NT2/D1 (cell line): Measurements from ENCODE around the gene RAI2.

Source experiments
- DNase-seq: peaks from one replicate; pipeline ENCODE4 v3.0.0-alpha.2; 2011; ENCODE audit warnings: low read depth, low spot score
- H3K27me3 ChIP-seq: 2 replicates; pipeline ENCODE4 v1.6.0; 2011; ENCODE audit warnings: mild to moderate bottlenecking; ENCODE audit not compliant: insufficient read length, insufficient read depth
- H3K36me3 ChIP-seq: 2 replicates; pipeline ENCODE4 v1.6.1; 2011; ENCODE audit warnings: mild to moderate bottlenecking, low read length, mixed read lengths; ENCODE audit not compliant: insufficient read depth, insufficient read length
- H3K4me1 ChIP-seq: 2 replicates; pipeline ENCODE4 v1.5.1; 2011; ENCODE audit not compliant: insufficient read depth, insufficient read length
- H3K4me3 ChIP-seq: 2 replicates; pipeline ENCODE4 v1.5.1; 2011; ENCODE audit warnings: low read depth; ENCODE audit not compliant: insufficient read length
- H3K9ac ChIP-seq: 2 replicates; pipeline ENCODE4 v1.6.0; 2011; ENCODE audit warnings: low read depth; ENCODE audit not compliant: insufficient read length
- H3K9me3 ChIP-seq: 2 replicates; pipeline ENCODE4 v1.5.1; 2011; ENCODE audit warnings: mild to moderate bottlenecking, low read length; ENCODE audit not compliant: insufficient read depth
- SUZ12 ChIP-seq: IDR thresholded peaks from 2 replicates; pipeline ENCODE4 v1.6.1; 2011; ENCODE audit not compliant: insufficient read length, insufficient read depth; ENCODE audit errors: extremely low read depth
- YY1 ChIP-seq: IDR thresholded peaks from 2 replicates; pipeline ENCODE4 v1.6.1; 2011; ENCODE audit not compliant: insufficient read length, insufficient read depth
- ZNF274 ChIP-seq: IDR thresholded peaks from 2 replicates; pipeline ENCODE4 v1.6.1; 2011; ENCODE audit warnings: mild to moderate bottlenecking, low read depth, low read length

The RAI2 gene

DNA sequence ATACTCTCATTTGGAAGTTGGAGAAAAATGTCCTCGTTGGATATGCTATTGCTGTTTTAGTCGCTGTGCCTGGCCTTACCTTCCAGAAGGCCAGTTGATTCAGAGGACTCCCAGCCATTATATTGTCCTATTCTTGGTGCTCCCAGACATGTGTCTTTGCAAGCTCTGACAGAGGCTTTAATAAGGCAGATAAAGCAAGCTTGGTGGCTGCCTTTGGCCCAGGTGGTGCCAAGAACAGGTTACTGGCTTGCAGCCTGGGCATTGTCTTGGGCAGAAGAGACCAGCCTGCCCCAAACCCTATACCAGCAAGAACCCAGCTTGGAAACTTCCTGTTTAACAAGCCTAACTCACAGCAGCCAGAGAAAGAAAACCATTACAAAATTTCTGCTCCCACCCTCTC is 16.9 kb downstream of the RAI2 start:
- TF ChIP-seq ZNF274 (no peak), SUZ12 (no peak), YY1 (no peak)
- Histone ChIP-seq H3K27me3 (no peaks in the 10 kb centered on the region), H3K4me1 (no peaks in the 10 kb centered on the region), H3K4me3 (no peak overlapping the region), H3K9me3 (no peaks in the 10 kb centered on the region), H3K36me3 (no peaks in the 10 kb centered on the region), H3K9ac (no peak overlapping the region)
- DNase-seq = no peak

GRCh38 chrX:17842769-17843525 is 18.2 kb downstream of the RAI2 start:
- DNase-seq = no peak
- Histone ChIP-seq H3K27me3 (no peaks in the 10 kb centered on the region), H3K4me1 (no peaks in the 10 kb centered on the region), H3K4me3 (no peak overlapping the region), H3K9me3 (no peaks in the 10 kb centered on the region), H3K36me3 (no peaks in the 10 kb centered on the region), H3K9ac (no peak overlapping the region)
- TF ChIP-seq SUZ12 = no peak
- TF ChIP-seq YY1 = no peak

- Histone ChIP-seq H3K9me3 (no peaks in the 10 kb centered on the region), H3K4me3 (no peak overlapping the region), H3K27me3 (no peaks in the 10 kb centered on the region), H3K9ac (no peak overlapping the region), H3K36me3 (no peaks in the 10 kb centered on the region), H3K4me1 (no peaks in the 10 kb centered on the region)
- TF ChIP-seq YY1 (no peak), ZNF274 (no peak), SUZ12 (no peak)
- DNase-seq = no peak
These were observed 21.8 kb downstream of the RAI2 start for GRCh38 chrX:17839269-17839668.

GRCh38 chrX:17836830-17837229 is 24.3 kb downstream of the RAI2 start:
- Histone ChIP-seq H3K4me1 (no peaks in the 10 kb centered on the region), H3K27me3 (no peaks in the 10 kb centered on the region), H3K4me3 (no peak overlapping the region), H3K9me3 (no peaks in the 10 kb centered on the region), H3K36me3 (no peaks in the 10 kb centered on the region), H3K9ac (no peak overlapping the region)
- TF ChIP-seq ZNF274 (no peak), YY1 (no peak), SUZ12 (no peak)
- no peak for DNase-seq

DNA sequence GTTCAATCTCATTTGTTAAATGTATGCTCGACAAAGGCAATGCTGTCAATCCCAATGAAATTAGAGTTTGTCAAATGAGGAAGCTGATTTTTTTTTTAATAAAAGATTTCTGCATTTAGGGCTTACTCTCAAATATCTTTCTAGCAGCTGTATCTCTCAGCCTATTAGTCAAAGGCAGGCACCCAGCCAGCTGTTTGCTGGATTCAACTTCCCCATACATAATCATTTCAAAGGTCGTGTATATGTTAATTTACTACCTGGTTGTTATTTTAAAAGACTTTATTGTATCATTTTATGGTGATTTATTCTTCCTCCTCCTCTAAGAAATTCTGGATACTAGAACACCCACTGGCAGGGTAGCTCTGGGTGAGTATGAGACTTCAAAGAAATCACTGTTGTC is 27.1 kb downstream of the RAI2 start:
- Histone ChIP-seq H3K9me3 (no peaks in the 10 kb centered on the region), H3K9ac (no peak overlapping the region), H3K4me3 (no peak overlapping the region), H3K27me3 (no peaks in the 10 kb centered on the region), H3K4me1 (no peaks in the 10 kb centered on the region), H3K36me3 (no peaks in the 10 kb centered on the region)
- no peak for TF ChIP-seq ZNF274
- TF ChIP-seq YY1 = no peak
- TF ChIP-seq SUZ12 = no peak
- DNase-seq = no peak

- Histone ChIP-seq H3K4me1 (no peaks in the 10 kb centered on the region), H3K4me3 (no peak overlapping the region), H3K36me3 (no peaks in the 10 kb centered on the region), H3K27me3 (no peaks in the 10 kb centered on the region), H3K9ac (no peak overlapping the region), H3K9me3 (no peaks in the 10 kb centered on the region)
- no peak for DNase-seq
- TF ChIP-seq ZNF274 = no peak
- TF ChIP-seq YY1 = no peak
- no peak for TF ChIP-seq SUZ12
These were observed 29.8 kb downstream of the RAI2 start for GRCh38 chrX:17831255-17831654.

GRCh38 chrX:17830211-17830610 is 30.9 kb downstream of the RAI2 start:
- no peak for DNase-seq
- Histone ChIP-seq H3K9me3 (no peaks in the 10 kb centered on the region), H3K9ac (no peak overlapping the region), H3K27me3 (no peaks in the 10 kb centered on the region), H3K4me1 (no peaks in the 10 kb centered on the region), H3K4me3 (no peak overlapping the region), H3K36me3 (no peaks in the 10 kb centered on the region)
- TF ChIP-seq ZNF274 (no peak), SUZ12 (no peak), YY1 (no peak)

DNA sequence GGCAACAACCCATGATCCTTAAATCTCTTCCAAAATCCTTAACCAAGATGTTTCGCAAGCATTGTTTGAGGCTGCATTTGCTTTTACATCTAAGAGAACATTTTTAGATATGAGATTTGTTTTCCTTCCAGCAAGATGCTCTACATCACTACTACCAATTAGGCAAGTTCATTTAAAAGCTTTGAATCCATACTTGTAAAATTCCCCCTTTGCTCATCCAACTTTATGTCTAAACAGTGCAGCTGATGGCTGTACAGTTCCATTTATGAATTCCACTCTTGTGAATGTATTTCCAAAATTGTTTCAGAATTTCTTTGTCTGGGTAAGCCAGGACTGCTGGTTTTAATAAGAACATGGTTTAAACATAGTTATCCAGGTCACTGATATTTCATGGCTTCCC is 31.5 kb downstream of the RAI2 start:
- H3K27me3 ChIP-seq = no peaks in the 10 kb centered on the region
- no peaks in the 10 kb centered on the region for H3K36me3 ChIP-seq
- no peaks in the 10 kb centered on the region for H3K9me3 ChIP-seq
- TF ChIP-seq SUZ12 (no peak), YY1 (no peak)
- DNase-seq = no peak
- no peak overlapping the region for H3K4me3 ChIP-seq
- H3K4me1 ChIP-seq = no peaks in the 10 kb centered on the region
- no peak overlapping the region for H3K9ac ChIP-seq
